Neuronal stem cell (in vitro differentiated cells): ENCODE measurements around the gene GLCCI1.

ENCODE experiments used
- DNase-seq: peaks from one replicate; pipeline ENCODE4 v3.0.0-alpha.2; 2013; ENCODE audit warnings: low spot score
- H2AFZ ChIP-seq: one replicate; pipeline ENCODE4 v1.6.1; 2013; ENCODE audit warnings: mild to moderate bottlenecking, low read length, inconsistent platforms
- H2AK5ac ChIP-seq: 2 replicates; pipeline ENCODE4 v1.6.1; 2013; ENCODE audit warnings: low read depth, mild to moderate bottlenecking, inconsistent platforms, low read length, moderate library complexity, mixed read lengths
- H2BK120ac ChIP-seq: 2 replicates; pipeline ENCODE4 v1.6.1; 2013; ENCODE audit warnings: low read depth, mild to moderate bottlenecking, inconsistent platforms, low read length, moderate library complexity, mixed read lengths
- H2BK12ac ChIP-seq: one replicate; pipeline ENCODE4 v1.6.1; 2013; ENCODE audit warnings: low read length, inconsistent platforms
- H2BK15ac ChIP-seq: 2 replicates; pipeline ENCODE4 v1.6.1; 2013; ENCODE audit warnings: mild to moderate bottlenecking, low read length, inconsistent platforms, mixed read lengths
- H2BK5ac ChIP-seq: one replicate; pipeline ENCODE4 v1.6.1; 2013; ENCODE audit warnings: inconsistent platforms, mild to moderate bottlenecking, low read length, moderate library complexity
- H3K14ac ChIP-seq: one replicate; pipeline ENCODE4 v1.6.1; 2013; ENCODE audit warnings: low read length, inconsistent platforms
- H3K18ac ChIP-seq: 2 replicates; pipeline ENCODE4 v1.6.1; 2013; ENCODE audit warnings: low read length, inconsistent platforms
- H3K23ac ChIP-seq: 2 replicates; pipeline ENCODE4 v1.6.1; 2013; ENCODE audit warnings: low read depth, mild to moderate bottlenecking, mixed read lengths, low read length, inconsistent platforms; ENCODE audit not compliant: poor library complexity
- H3K27ac ChIP-seq: replicated peaks from 3 replicates; pipeline ENCODE4 v1.5.1; 2013; ENCODE audit warnings: low read length, inconsistent platforms
- H3K27me3 ChIP-seq, 3 experiments: 2 replicates each; pipeline ENCODE4 v1.6.1; 2013; ENCODE audit warnings: low read length in 3 of 3, mild to moderate bottlenecking in 2 of 3, inconsistent platforms in 1 of 3, low read depth in 1 of 3, mixed read lengths in 1 of 3, moderate library complexity in 1 of 3; ENCODE audit not compliant: control insufficient read depth in 3 of 3, insufficient read depth in 3 of 3
- H3K36me3 ChIP-seq, 2 donors: replicated peaks in 1 of 2; 2 replicates each; pipeline ENCODE4 v1.6.1; 2013; ENCODE audit warnings: low read length in 2 of 2; ENCODE audit not compliant: control insufficient read depth in 2 of 2, insufficient read depth in 2 of 2
- H3K4ac ChIP-seq: 2 replicates; pipeline ENCODE4 v1.6.1; 2013; ENCODE audit warnings: inconsistent platforms, mild to moderate bottlenecking, low read length, moderate library complexity
- H3K4me1 ChIP-seq, 2 donors: 1 replicate in 1 of 2; 2 replicates in 1 of 2; pipeline ENCODE4 v1.6.1; 2013; ENCODE audit warnings: low read length in 2 of 2, low read depth in 1 of 2; ENCODE audit not compliant: control insufficient read depth in 2 of 2, insufficient read depth in 1 of 2
- H3K4me2 ChIP-seq: one replicate; pipeline ENCODE4 v1.6.1; 2013; ENCODE audit warnings: mild to moderate bottlenecking, low read length, inconsistent platforms; ENCODE audit not compliant: insufficient read depth, poor library complexity, severe bottlenecking
- H3K4me3 ChIP-seq, 2 donors: 2 replicates each; pipeline ENCODE4 v1.5.1; 2013; ENCODE audit warnings: low read length in 2 of 2, mild to moderate bottlenecking in 2 of 2, inconsistent platforms in 1 of 2, moderate library complexity in 1 of 2
- H3K79me1 ChIP-seq: one replicate; pipeline ENCODE4 v1.6.1; 2013; ENCODE audit warnings: low read depth, mild to moderate bottlenecking, inconsistent platforms, low read length, moderate library complexity
- H3K9ac ChIP-seq: one replicate; pipeline ENCODE4 v1.6.1; 2013; ENCODE audit warnings: mild to moderate bottlenecking, low read depth, low read length, inconsistent platforms; ENCODE audit not compliant: poor library complexity
- H3K9me3 ChIP-seq, 2 donors: replicated peaks in 1 of 2; 2 replicates each; pipeline versions ENCODE3 to v1.6.1; 2013; ENCODE audit warnings: low read length in 2 of 2, mild to moderate bottlenecking in 2 of 2, inconsistent platforms in 1 of 2, low read depth in 1 of 2, mixed read lengths in 1 of 2, moderate library complexity in 1 of 2; ENCODE audit not compliant: control insufficient read depth in 2 of 2, insufficient read depth in 1 of 2
- H4K8ac ChIP-seq: one replicate; pipeline ENCODE4 v1.6.1; 2013; ENCODE audit warnings: low read depth, mild to moderate bottlenecking, inconsistent platforms, low read length, moderate library complexity
- H4K91ac ChIP-seq: one replicate; pipeline ENCODE4 v1.6.1; 2013; ENCODE audit warnings: low read length, low read depth, mild to moderate bottlenecking, inconsistent platforms; ENCODE audit not compliant: poor library complexity
- WGBS, 2 donors: extraction: QIAGEN DNeasy Blood & Tissue Kit; methylation state at CpG; one replicate each; pipeline ENCODE4 v1.1.7; 2013; ENCODE audit warnings: missing lambda C conversion rate in 2 of 2, mixed read lengths in 1 of 2; ENCODE audit not compliant: insufficient read length in 2 of 2, insufficient replicate concordance in 1 of 2; ENCODE audit errors: extremely low coverage in 2 of 2; 5-methylcytosine and 5-hydroxymethylcytosine counted together

Gene GLCCI1

GRCh38 chr7:7972922-7973594 is 4.5 kb downstream of the GLCCI1 start:
- no peak overlapping the region for H3K4me3 ChIP-seq

DNA sequence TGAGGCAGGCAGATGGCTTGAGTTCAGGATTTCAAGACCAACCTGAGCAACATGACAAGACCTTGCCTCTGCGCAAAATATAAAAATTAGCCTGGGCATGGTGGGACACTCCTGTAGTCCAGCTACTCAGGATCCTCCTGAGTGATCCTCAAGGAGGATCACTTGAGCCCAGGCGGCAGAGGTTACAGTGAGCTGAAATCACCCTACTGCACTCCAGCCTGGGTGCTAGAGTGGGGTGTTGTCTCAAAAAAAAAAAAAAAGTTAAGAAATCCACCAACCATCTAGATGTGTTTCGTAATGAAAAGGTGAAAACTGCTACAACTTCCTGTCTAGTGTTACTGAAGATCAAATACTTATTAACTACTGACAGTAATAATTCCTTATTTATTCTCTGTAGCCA is 8.1 kb downstream of the GLCCI1 start:
- Histone ChIP-seq H3K4ac (no peak overlapping the region), H4K91ac (no peak overlapping the region), H3K4me3 (no peak overlapping the region), H2BK5ac (no peak overlapping the region), H3K36me3 (no peaks in the 10 kb centered on the region), H3K14ac (no peak overlapping the region), H3K9me3 (peaks cover 0 to 3% of the 10 kb centered on the region in 2 donors), H3K23ac (no peak overlapping the region), H3K18ac (no peak overlapping the region), H3K27me3 (no peaks in the 10 kb centered on the region), H3K27ac (no peak overlapping the region), H2BK12ac (no peak overlapping the region), H2BK15ac (no peak overlapping the region), H3K79me1 (no peaks in the 10 kb centered on the region), H2AFZ (no peak overlapping the region), H3K4me2 (no peak overlapping the region), H2BK120ac (no peak overlapping the region), H3K4me1 (peaks cover 0 to 12% of the 10 kb centered on the region in 2 donors), H3K9ac (no peak overlapping the region), H4K8ac (no peak overlapping the region), H2AK5ac (no peak overlapping the region)
- no peak for DNase-seq
- WGBS, 2 donors = no CpG with 5 or more reads among the region's 3 CpGs

More at GRCh38 chr7:7972922-7973594, 4.5 kb downstream of the GLCCI1 start:
- no peak overlapping the region for H3K18ac ChIP-seq
- no peak overlapping the region for H4K91ac ChIP-seq
- H3K4me2 ChIP-seq = no peak overlapping the region
- no peak overlapping the region for H2BK5ac ChIP-seq
- no peak overlapping the region for H3K23ac ChIP-seq
- no peaks in the 10 kb centered on the region for H3K9me3 ChIP-seq
- H3K4ac ChIP-seq = no peak overlapping the region
- peaks cover 4% of the 10 kb centered on the region for H3K79me1 ChIP-seq
- H3K9ac ChIP-seq = no peak overlapping the region
- no peak for DNase-seq
- no peak overlapping the region for H2AFZ ChIP-seq
- no peak overlapping the region for H2BK12ac ChIP-seq
- H3K14ac ChIP-seq = no peak overlapping the region
- no peak overlapping the region for H2BK120ac ChIP-seq
- WGBS, 2 donors = no CpG with 5 or more reads among the region's 2 CpGs
- H3K4me1 ChIP-seq = peaks cover 0 to 19% of the 10 kb centered on the region in 2 donors
- no peak overlapping the region for H4K8ac ChIP-seq
- H3K27ac ChIP-seq = no peak overlapping the region
- no peaks in the 10 kb centered on the region for H3K27me3 ChIP-seq
- H3K36me3 ChIP-seq = no peaks in the 10 kb centered on the region
- H2AK5ac ChIP-seq = no peak overlapping the region
- no peak overlapping the region for H2BK15ac ChIP-seq

GRCh38 chr7:7977774-7978173 is 9.2 kb downstream of the GLCCI1 start:
- no peak overlapping the region for H3K4me2 ChIP-seq
- no peak overlapping the region for H3K14ac ChIP-seq
- H3K36me3 ChIP-seq = no peaks in the 10 kb centered on the region
- no peak overlapping the region for H3K27ac ChIP-seq
- no peak overlapping the region for H4K91ac ChIP-seq
- H3K9me3 ChIP-seq = peaks cover 0 to 3% of the 10 kb centered on the region in 2 donors
- H3K23ac ChIP-seq = no peak overlapping the region
- H3K9ac ChIP-seq = no peak overlapping the region
- WGBS, 2 donors = no CpG with 5 or more reads among the region's 2 CpGs
- no peak overlapping the region for H2AK5ac ChIP-seq
- no peak overlapping the region for H2BK120ac ChIP-seq
- peaks cover 0 to 6% of the 10 kb centered on the region in 2 donors for H3K4me1 ChIP-seq
- H2BK5ac ChIP-seq = no peak overlapping the region
- no peaks in the 10 kb centered on the region for H3K79me1 ChIP-seq
- no peak overlapping the region for H3K18ac ChIP-seq
- no peak overlapping the region for H3K4me3 ChIP-seq
- no peak overlapping the region for H2BK12ac ChIP-seq
- no peak for DNase-seq
- H2AFZ ChIP-seq = no peak overlapping the region
- H3K4ac ChIP-seq = no peak overlapping the region
- H4K8ac ChIP-seq = no peak overlapping the region
- no peak overlapping the region for H2BK15ac ChIP-seq
- no peaks in the 10 kb centered on the region for H3K27me3 ChIP-seq

GRCh38 chr7:7978860-7979259 is 10.3 kb downstream of the GLCCI1 start:
- no peak for DNase-seq
- H4K8ac ChIP-seq = no peak overlapping the region
- no peak overlapping the region for H3K18ac ChIP-seq
- H2AK5ac ChIP-seq = no peak overlapping the region
- H3K4me3 ChIP-seq = no peak overlapping the region
- H2BK5ac ChIP-seq = no peak overlapping the region
- H2AFZ ChIP-seq = no peak overlapping the region
- H3K4ac ChIP-seq = no peak overlapping the region
- H3K4me1 ChIP-seq = no peaks in the 10 kb centered on the region
- no peak overlapping the region for H2BK120ac ChIP-seq
- H2BK12ac ChIP-seq = no peak overlapping the region
- no peak overlapping the region for H3K23ac ChIP-seq
- no peaks in the 10 kb centered on the region for H3K36me3 ChIP-seq
- no peaks in the 10 kb centered on the region for H3K79me1 ChIP-seq
- no CpG with 5 or more reads among the region's 2 CpGs for WGBS, 2 donors
- no peak overlapping the region for H2BK15ac ChIP-seq
- H3K27ac ChIP-seq = no peak overlapping the region
- H3K27me3 ChIP-seq = no peaks in the 10 kb centered on the region
- H3K9me3 ChIP-seq = peaks cover 0 to 3% of the 10 kb centered on the region in 2 donors
- H3K14ac ChIP-seq = no peak overlapping the region
- H4K91ac ChIP-seq = no peak overlapping the region
- no peak overlapping the region for H3K9ac ChIP-seq
- H3K4me2 ChIP-seq = no peak overlapping the region
